Body of pancreas (tissue), 4 donors: ENCODE results near the gene STEAP1.

ENCODE experiments used
- POLR2A ChIP-seq, 3 donors: fragments of 450-650 bp; IDR thresholded peaks; one replicate each; pipeline ENCODE4 v1.6.1; 2016; ENCODE audit warnings: antibody characterized with exemption in 3 of 3, mild to moderate bottlenecking in 2 of 3
- TF ChIP-seq, protein P1 (sequence below), 7 experiments: fragments of 450-650 bp in 4 of 7; fragments of 200-600 bp in 3 of 7; sonication (generic) in 3 of 7; IDR thresholded peaks; one replicate each; pipeline ENCODE4 v1.5.1; 2016 to 2019; ENCODE audit warnings: antibody characterized with exemption in 7 of 7

DNA sequence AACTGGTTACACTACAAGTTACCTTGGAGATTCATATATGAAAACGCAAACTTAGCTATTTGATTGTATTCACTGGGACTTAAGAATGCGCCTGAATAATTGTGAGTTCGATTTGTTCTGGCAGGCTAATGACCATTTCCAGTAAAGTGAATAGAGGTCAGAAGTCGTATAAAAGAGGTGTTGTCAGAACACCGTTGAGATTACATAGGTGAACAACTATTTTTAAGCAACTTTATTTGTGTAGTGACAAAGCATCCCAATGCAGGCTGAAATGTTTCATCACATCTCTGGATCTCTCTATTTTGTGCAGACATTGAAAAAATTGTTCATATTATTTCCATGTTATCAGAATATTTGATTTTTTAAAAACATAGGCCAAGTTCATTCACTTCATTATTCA, 9.3 kb downstream of the STEAP1 start:
- TF ChIP-seq, protein P1, sequence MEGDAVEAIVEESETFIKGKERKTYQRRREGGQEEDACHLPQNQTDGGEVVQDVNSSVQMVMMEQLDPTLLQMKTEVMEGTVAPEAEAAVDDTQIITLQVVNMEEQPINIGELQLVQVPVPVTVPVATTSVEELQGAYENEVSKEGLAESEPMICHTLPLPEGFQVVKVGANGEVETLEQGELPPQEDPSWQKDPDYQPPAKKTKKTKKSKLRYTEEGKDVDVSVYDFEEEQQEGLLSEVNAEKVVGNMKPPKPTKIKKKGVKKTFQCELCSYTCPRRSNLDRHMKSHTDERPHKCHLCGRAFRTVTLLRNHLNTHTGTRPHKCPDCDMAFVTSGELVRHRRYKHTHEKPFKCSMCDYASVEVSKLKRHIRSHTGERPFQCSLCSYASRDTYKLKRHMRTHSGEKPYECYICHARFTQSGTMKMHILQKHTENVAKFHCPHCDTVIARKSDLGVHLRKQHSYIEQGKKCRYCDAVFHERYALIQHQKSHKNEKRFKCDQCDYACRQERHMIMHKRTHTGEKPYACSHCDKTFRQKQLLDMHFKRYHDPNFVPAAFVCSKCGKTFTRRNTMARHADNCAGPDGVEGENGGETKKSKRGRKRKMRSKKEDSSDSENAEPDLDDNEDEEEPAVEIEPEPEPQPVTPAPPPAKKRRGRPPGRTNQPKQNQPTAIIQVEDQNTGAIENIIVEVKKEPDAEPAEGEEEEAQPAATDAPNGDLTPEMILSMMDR (IDR thresholded peaks at IDR 0.05), result no peak
- no peak for TF ChIP-seq POLR2A (IDR thresholded peaks at IDR 0.05)
